GM19438 (cell line): ENCODE measurements around the gene MLLT3.
A peak's percentile ranks its signal among the peaks of the same experiment; 100 is the strongest.

Experiments used
- ATAC-seq: cut with Tn5 transposase; IDR thresholded peaks from one replicate; pipeline ENCODE4 v1.9.1; 2021; ENCODE audit warnings: low read depth; ENCODE audit not compliant: unreplicated experiment

The MLLT3 gene

DNA sequence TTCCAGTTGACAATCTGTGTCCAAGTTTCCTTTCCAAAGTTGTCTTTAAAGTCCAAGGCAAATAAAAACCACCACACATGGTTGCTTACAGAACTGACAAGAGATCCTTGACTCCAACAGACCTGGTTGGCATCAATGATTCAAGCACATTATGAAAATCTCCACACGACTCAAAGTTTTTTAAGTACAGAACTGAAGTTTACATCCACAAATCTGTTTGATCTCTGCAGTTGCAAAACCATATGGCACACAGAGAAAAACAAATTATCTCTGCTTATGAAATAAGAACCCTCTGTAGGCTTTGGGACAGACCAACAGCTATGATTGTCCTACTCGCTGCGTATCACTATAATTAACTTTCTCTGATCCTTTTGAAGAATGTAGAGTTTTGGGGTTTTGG, 60.8 kb downstream of the MLLT3 start:
- ATAC-seq, result no peak

DNA sequence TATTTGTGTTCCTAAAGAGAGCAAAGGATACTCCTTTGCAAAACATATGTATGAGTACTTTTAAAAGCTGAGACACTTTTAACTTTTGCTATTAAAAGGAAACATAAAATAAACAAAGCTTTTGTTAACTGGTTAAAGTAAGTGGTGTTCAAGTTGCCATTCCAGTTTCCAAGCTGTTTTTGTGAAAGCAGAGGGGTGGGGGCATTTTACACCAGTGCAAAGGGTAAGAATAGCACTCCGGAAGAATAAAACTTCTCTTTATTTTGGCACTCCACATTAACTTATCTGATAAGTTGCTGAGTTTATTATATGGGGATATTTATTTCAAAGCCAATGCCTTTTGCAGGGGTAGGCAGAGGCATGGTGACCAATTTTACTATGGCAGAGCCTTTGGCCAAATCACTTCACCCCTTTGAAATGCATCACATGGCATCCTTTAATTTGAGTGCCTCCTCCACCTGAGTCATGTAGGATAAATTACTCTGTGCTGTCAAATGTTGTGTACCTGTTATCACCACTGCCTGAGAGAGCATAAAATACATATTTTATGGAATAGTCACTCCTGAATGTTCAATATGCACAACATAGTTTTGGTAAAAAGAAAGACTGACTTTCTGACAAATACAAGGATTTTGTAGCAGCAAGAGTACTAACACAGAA, 62.9 kb downstream of the MLLT3 start:
- no peak for ATAC-seq

DNA sequence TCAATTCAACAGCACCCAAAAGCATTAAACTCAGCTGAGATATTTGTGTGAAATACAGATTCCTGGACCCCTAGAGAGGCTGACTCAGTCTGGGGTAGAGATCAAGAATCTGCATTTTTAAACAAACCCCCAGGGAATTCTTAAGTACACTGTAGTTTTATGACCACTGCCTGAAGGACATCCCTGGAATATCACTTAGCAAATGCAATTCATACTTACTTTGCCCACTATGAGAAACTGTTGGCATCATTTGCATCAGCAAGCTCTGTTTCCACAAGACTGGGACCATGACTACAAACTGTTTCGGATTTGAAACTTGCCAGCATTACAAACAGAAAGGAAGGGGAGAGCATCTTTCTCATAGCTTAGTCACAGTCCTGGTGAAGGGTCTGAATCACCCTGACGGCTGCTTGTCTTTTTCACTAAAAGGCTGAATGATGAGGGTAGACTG, 63.7 kb downstream of the MLLT3 start:
- peak; percentile 55 for ATAC-seq

DNA sequence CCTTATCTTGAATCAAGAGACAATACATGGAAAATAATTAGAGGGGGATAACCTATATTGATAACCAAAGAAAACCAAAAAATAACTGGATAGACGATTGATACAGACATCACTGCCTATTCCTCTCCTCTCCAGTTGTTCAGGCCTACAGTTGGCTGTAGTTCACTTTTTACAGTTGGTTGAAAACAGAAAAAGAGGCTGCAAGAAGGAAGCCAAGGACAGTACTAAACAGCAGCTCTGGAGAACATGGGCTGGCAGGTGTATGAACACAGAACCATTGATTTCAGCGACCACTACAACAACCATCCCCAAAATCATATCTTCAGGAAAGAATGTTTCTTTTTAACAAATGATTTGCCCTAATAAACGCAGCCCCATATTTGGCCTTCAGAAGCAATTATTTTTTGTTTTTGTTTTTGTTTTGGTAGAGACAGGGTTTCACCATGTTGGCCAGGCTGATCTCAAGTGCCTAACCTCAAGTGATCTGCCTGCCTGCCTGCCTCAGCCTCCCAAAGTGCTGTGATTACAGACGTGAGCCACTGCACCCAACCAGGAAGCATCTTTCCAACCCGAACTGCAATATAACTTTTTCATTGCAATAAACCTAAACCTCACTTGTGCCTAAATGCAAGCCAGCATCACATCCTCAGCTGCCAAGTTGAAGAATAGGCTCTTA, 64.3 kb downstream of the MLLT3 start:
- ATAC-seq, result no peak

DNA sequence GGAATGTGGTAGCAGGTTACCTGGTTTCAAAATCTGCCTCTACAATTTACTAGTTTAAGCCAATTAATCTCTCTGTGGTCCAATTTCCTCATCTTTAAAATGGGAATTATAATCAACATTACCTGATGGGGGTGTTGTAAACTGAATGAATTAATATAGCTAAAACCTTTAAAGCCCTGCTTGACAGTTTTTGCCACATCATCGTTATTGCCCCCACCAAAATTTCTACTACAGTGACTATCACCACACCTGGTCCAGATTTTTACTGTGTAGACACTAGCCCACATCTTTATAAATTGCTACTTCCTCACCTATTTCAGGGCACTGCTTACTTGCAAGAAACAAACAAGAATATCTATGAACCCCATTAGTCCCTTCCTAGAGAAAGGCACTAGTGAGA, 65.0 kb downstream of the MLLT3 start:
- no peak for ATAC-seq

DNA sequence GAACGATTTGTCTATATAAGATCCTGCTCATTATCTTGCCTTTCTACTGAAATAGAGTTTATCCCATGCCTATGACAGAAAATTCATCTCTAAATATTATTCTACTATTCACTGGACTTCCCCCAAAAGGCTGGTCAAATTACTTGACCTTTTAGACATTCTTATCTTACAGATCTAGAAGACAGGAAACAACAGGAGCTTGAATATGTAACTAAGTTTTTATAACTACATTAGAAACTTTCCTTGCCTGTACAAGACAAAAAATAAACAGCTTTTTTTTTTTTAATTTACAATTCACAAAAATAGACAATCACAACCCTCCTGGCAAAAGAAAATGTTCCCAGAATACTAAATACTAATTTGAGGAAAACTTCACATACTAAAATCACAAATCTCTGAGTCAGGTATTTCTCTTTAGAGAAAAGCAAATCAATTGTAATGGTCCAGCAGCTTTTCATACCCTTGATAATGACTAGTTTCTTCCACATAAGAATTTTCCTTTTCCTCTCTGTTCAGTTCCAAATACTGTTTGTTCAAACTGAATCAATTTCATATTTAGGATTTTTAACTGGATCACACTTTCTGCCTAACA, 68.6 kb downstream of the MLLT3 start:
- peak; percentile 16 for ATAC-seq

DNA sequence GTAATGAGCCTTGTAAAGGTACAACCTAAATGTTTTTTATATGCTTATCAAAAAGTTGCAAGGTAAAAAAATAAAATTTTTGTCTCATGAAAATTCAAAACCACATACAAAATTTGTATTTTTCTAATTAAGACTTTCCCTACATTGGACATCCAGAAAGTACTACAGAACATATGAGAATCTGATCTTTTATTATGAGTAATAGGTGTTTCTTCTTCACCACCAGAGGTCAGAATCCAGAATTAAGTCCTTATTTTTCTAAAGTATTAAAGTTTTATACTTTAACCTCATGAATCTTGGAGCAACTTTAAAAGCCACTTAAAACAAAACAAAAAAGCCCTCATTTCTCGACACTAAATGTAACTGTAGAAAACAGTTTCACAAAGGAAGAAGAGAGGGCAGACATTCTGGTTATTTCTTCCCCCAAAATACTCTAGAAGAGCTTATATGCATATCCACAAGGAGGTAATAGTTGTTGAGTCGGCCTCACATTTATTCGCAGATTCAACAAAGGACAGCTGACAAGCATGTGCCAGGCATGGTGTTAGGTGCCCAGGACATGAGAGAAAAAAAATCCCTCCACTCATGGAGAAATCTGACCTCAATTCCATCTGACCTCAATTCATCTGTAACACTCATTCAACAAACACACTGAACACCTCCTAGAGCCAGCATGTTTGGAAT, 69.3 kb downstream of the MLLT3 start:
- peak; percentile 41 for ATAC-seq

DNA sequence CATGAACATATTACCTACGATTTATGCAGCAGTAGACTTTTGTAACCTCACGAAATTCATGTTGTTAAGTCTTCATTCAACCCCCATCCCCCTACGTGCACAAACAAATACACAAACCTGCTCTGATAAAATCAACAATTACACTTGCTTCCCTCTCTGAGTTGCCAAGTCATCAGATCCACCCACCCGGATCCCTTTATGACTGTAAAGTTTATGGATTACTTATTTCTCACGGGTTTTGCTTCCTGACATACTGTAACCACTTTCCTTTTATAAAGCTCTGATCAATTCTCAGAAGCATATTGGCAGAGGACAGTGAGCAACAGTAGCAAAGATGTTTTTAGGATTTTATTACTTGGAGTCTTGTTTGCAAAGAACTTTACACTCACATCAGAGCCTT, 70.5 kb downstream of the MLLT3 start:
- peak; percentile 65 for ATAC-seq

DNA sequence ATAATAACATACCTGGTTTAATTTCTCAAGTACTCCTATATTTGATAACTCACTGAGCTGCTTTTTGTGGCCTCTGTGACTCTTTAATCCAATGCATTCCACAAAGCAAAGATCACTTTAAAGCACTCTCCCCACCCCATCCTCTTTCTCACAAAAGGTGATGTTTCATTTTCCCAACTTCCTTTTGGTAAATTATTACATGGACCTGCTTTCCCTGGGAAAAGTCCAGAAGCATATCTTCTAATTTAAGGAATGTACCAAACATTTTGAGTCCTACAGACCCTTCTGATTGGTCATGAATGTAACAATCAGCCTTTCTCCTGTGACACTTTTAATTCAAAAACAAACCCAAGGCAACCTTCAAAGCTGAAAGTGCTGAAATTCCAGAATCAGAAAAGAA, 71.1 kb downstream of the MLLT3 start:
- no peak for ATAC-seq

DNA sequence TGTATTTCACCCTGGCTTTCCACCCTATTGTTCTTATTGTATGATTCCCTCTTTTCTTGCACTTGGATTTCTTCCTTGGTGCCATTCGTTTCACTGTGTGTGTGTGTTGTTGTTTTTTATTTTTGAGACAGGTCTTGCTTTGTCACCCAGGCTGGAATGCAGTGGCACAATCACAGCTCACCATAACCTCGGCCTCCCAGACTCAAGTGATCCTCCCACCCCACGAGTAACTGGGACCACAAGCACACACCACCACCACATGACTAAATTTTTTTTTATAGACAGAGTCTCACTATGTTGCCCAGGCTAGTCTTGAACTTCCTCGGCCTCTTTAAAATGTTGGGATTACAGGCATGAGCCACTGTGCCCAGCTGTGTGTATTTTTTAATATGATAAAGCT, 72.0 kb downstream of the MLLT3 start:
- ATAC-seq, result no peak

DNA sequence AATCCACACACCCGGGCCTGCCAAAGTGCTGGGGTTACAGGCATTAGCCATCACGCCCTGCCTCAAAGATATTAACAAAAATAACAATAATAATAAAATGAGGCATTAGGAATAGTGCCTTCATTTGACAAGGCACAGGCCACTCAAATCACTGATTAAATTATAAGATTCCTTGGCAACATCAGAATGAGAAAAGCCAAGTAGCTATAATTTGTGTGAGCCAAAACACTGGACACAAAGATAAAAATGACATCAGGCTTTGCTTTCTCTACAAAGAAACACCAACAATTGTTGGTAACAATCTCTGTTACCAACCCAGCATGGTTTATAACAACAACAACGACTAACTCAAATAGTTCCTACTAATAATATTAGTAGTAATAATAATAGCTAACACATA, 73.2 kb downstream of the MLLT3 start:
- no peak for ATAC-seq

DNA sequence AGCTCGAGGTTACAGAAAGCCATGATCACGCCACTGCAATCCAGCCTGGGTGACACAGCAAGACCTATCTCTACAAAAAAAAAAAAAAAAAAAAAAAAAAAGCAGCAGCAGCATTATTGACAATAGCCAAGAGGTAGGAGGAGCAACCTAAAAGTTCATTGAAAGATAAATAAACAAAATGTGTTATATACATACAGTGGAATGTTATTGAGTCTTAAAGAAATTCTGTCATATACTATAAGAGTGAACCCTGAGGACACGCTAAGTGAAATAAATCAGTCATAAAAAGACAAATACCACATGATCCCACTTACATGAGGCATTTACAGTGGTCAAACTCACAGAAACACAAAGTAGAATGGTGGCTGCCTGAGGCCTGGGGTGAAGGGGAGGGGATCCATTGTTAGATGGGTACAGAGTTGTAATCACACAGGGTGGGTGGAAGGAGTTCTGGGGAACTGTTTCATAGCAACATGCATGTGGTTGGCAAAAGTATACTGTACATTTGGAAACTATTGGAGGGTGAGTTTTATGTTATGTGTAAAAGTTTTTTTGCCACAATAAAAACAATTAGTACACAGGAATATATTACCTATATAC, 77.2 kb downstream of the MLLT3 start:
- ATAC-seq, result no peak

DNA sequence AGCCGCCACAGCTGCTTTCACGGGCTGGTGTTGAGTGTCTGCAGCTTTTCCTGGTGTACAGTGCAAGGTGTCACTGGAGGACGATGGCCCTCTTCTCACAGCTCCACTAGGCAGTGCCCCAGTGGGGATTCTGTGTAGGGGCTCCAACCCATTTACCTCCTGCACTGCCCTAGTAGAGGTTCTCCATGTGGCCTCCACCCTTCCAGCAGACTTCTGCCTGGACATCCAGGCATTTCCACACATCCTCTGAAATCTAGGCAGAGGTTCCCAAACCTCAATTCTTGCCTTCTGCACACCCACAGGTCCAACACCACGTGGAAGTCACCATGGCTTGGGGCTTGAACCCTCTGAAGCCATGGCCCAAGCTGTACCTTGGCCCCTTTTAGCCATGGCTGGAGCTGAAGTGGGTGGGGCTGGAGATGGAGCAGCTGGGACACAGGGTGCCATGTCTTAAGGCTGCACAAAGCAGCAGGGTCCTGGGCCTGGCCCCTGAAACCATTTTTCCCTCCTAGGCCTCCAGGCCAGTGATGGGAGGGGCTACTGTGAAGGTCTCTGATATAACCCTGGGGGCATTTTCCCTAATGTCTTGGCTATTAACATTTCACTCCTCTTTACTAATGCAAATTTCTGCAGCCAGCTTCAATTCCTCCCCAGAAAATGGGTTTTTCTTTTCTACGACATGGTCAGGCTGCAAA, 82.0 kb downstream of the MLLT3 start:
- ATAC-seq, result no peak

DNA sequence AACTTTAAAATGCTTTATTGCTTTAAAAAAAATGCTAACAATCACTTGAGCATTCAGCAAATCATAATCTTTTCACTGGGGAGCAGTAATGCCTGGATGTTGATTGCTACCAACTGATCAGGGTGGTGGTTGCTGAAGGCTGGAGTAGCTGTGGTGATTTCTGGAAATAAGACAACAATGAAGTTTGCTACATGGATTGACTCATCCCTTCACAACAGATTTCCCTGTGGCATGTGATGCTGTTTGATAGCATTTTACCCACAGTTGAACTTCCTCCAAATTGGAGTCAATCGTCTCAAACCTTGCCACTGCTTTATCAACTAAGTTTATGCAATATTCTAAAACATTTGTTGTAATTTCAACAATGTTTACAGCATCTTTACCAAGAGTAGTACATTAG, 83.3 kb downstream of the MLLT3 start:
- no peak for ATAC-seq

DNA sequence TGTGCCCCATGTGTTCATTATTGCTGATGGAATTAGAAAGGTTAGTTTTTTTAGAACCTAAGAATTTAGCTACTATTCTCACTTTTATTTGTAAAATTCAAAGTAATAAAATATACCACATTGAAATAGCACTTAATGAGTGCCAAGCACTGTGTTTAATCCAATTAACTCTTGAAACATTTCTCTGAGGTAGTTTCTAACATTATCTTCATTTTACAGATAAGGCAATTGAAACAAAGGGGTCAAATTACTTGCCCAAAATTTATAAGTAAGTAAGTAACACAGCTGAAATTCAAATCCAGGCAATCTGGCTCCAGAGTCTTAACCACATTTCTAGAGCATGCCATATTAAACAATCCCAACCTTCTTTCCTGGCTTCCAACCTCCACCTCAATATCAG, 84.2 kb downstream of the MLLT3 start:
- ATAC-seq, result no peak

DNA sequence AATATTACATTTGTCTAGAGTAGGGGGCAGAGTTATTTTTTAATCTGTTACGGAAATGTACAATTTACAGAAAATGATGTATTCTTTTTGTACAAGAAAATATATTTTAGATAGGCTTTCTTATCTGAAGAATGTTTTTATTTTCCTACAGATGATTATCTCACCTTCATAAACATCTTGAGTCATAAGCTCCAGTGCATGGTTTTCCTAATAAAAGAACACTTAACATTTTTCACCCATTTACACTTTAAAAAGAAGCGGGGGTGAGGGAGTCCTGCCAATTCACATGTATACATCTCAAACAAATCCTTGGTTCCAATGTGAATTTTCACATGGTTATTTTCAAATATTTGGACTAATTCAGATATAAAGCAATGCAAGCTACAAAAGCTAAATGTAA, 85.0 kb downstream of the MLLT3 start:
- no peak for ATAC-seq

DNA sequence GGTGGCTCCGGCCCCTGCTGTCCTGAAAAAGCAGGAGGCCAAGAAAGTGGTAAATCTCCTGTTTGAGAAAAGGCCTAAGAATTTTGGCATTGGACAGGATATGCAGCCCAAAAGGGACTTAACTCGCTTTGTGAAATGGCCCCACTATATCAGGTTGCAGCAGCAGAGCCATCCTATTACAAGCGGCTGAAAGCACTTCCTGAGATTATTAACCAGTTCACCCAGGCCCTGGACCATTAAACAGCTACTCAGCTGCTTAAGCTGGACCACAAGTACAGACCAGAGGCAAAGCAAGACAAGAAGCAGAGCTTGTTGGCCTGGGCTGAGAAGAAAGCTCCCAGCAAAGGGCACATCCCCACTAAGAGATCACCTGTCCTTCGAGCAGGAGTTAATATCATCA, 89.7 kb downstream of the MLLT3 start:
- no peak for ATAC-seq

DNA sequence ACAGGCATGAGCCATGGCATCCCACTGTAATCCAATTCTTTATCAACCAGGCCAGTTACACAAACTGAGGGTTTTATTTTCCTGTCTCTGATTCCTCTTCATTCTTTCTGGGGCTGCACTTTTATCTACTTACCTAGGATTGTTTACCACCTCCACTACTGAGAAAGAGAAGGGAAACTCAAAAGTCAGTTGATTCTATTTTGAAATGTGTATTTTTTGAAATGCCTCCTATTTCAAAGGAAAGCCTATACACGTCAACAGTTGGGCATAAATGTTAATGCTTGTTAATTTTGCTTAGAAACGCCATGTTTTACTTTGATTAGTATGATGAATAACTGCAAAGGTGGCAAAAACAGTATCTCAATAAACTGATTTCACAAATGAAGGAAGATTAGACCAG, 92.5 kb downstream of the MLLT3 start:
- ATAC-seq, result no peak

DNA sequence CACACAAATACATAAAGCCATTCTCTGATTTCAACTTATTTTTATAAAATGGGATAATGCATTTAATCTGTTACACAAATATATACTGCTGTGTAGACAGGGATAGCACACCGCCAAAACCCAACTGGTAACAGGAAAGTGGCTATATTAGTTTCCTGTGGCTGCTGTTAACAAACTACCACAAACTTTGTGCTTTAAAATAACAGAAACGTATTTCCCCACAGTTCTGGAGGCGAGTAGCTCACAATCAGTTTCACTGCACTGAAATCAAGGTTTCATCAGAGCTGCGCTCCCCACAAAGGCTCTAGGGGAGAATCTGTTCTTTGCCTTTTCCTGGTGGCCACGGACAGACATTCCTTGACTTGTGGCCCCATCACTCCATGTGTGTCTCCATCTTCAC, 94.0 kb downstream of the MLLT3 start:
- no peak for ATAC-seq

DNA sequence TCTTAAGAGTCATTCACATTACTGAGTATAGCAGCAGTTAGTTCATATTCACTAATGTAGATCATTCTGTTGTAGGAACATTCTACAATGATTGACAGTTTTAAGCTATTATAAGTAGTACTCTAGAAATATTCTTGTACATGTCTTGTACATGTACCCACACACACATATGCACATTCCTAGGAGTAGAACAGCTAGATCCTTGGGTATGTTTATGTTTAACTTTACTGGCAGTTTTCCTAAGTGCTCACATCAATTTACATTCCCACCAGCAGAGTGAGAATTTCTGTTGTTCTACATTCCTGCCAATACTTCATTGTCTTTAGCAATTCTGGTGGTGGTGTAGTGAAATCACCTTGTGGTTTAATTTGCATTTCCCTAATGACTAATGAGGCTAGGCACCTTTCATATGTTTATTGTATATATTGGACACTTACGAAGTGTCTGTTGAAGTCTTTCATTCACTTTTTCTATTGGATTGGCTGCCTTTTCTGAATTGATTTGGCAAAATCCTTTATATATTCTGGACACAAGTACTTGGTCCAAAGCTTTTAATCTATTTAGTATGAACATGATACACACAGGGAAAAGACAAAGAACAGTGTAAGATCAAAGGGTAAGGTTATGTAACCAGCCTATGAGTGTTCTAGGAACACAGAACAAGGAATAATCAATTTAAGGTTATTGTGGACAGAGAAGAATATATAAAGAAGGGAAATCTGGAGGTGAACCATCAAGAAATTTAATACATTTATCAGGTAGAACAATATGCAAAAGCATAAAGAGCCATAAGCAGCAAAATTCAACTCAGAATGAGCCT, 95.6 kb downstream of the MLLT3 start:
- ATAC-seq, result no peak
